Lung (tissue), 12 donors: ENCODE data around the gene GNAS-AS1. TPM values are rescaled to one million over a fixed set of nuclear protein-coding genes. Genes with fewer than 3 reads are reported as not detected.

Source experiments
- ATAC-seq: fragments of 200-7000 bp; cut with Tn5 transposase; one replicate; pipeline ENCODE4 v1.9.1; 2020; ENCODE audit warnings: moderate number of reproducible peaks; ENCODE audit not compliant: insufficient read depth, low FRiP score
- DNase-seq, 3 donors: peaks; one replicate each; pipeline ENCODE4 v3.0.0-alpha.2; 2013 to 2017
- H3K27ac ChIP-seq, 2 donors: one replicate each; pipeline ENCODE4 v1.5.1; 2013; ENCODE audit warnings: mild to moderate bottlenecking in 2 of 2, moderate library complexity in 2 of 2, control low read depth in 1 of 2, inconsistent platforms in 1 of 2, low read depth in 1 of 2, low read length in 1 of 2
- H3K27me3 ChIP-seq, 3 donors: one replicate each; pipeline ENCODE4 v1.5.1; 2013; ENCODE audit warnings: low read length in 2 of 3; ENCODE audit not compliant: control insufficient read depth in 3 of 3, insufficient read depth in 3 of 3
- H3K36me3 ChIP-seq, 4 donors: one replicate each; pipeline ENCODE4 v1.5.1; 2013; ENCODE audit warnings: low read length in 4 of 4, mild to moderate bottlenecking in 1 of 4, moderate library complexity in 1 of 4; ENCODE audit not compliant: control insufficient read depth in 4 of 4, insufficient read depth in 4 of 4
- H3K4me1 ChIP-seq, 5 donors: one replicate each; pipeline ENCODE4 v1.5.1; 2013; ENCODE audit warnings: low read length in 5 of 5, mild to moderate bottlenecking in 2 of 5, moderate library complexity in 1 of 5; ENCODE audit not compliant: control insufficient read depth in 5 of 5, insufficient read depth in 5 of 5
- H3K4me3 ChIP-seq: one replicate; pipeline ENCODE4 v1.5.1; 2013; ENCODE audit warnings: mild to moderate bottlenecking, control low read depth, moderate library complexity
- H3K9ac ChIP-seq, 2 donors: one replicate each; pipeline ENCODE4 v1.5.1; 2013; ENCODE audit warnings: low read length in 2 of 2, control low read depth in 1 of 2; ENCODE audit not compliant: insufficient read depth in 1 of 2
- H3K9me3 ChIP-seq, 4 donors: one replicate each; pipeline ENCODE4 v1.5.1; 2013; ENCODE audit warnings: low read length in 3 of 4, mild to moderate bottlenecking in 1 of 4, moderate library complexity in 1 of 4; ENCODE audit not compliant: control insufficient read depth in 4 of 4, insufficient read depth in 3 of 4
- WGBS, 2 donors: extraction: QIAGEN DNeasy Blood & Tissue Kit; methylation state at CpG; one replicate each; pipeline ENCODE4 v1.1.7; 2013; 5-methylcytosine and 5-hydroxymethylcytosine counted together
- polyA plus RNA-seq, 2 donors: library from polyadenylated mRNA; stranded (reverse); fragments of 200-250 nt; gene quantifications; one replicate each; pipeline ENCODE4 v1.2.1, GENCODE V29; 2013
- total RNA-seq, 2 donors: library from RNA; depleted of rRNA in 1 of 2; stranded (reverse); fragments of >200 nt in 1 of 2; gene quantifications; one replicate each; pipeline ENCODE4 v1.2.1, GENCODE V29; 2014 to 2021
- TF ChIP-seq, protein P1 (sequence below): IDR thresholded peaks from 2 replicates; pipeline ENCODE4 v1.5.1; 2012; ENCODE audit warnings: mild to moderate bottlenecking; ENCODE audit errors: control extremely low read depth, extremely low read depth
- donor health status: control.
- donor health status: control.
- donor health status: Bipolar disorder and iron deficiency.
- donor health status: healthy.
- donor health status: DM: yes; HTN: yes; CAD: no.

GNAS-AS1 gene
- total and polyA plus RNA-seq, 4 donors, result 0.07 to 1.9 (median 0.74) TPM

DNA sequence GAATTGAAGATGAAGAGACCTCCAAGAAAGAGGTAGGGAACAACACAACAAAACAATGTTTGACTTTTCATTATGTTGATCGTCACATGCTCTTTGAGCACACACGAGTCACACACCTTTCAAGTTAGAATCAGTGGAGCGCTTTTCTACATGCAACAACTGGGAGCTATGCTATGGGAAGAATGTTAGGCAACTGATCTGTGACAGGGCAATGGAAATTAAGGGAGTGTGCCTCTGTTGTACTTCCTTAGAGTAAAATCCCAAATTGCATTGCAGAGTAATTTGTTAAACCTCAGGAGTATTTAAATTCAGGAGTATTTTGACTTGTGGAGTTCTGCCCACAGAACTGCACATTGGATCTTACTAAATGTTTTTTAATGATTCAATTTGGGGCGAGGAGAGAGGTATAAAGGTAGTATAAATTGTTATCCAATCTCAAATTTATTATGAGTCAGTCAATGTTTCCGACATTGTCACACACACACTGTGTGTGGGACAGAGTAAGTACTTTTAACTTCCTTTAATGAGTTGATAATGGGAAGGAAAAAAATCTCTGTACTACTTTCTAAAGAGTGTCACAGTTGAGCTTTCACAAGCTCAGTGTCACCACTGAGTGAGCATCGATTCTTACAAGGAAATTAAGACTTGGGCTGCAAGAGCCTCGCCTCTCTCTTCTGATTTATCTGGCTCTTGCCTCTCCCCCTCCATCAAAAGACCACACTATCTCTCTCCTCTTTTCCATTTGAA lies 12.5 kb upstream of the GNAS-AS1 start:
- DNase-seq (no peak), ATAC-seq (no peak)
- H3K36me3 ChIP-seq, result no peaks in the 10 kb centered on the region
- H3K27me3 ChIP-seq, result peaks cover 0 to 12% (median 5%) of the 10 kb centered on the region in 3 donors
- H3K9me3 ChIP-seq, result no peaks in the 10 kb centered on the region
- TF ChIP-seq, protein P1, sequence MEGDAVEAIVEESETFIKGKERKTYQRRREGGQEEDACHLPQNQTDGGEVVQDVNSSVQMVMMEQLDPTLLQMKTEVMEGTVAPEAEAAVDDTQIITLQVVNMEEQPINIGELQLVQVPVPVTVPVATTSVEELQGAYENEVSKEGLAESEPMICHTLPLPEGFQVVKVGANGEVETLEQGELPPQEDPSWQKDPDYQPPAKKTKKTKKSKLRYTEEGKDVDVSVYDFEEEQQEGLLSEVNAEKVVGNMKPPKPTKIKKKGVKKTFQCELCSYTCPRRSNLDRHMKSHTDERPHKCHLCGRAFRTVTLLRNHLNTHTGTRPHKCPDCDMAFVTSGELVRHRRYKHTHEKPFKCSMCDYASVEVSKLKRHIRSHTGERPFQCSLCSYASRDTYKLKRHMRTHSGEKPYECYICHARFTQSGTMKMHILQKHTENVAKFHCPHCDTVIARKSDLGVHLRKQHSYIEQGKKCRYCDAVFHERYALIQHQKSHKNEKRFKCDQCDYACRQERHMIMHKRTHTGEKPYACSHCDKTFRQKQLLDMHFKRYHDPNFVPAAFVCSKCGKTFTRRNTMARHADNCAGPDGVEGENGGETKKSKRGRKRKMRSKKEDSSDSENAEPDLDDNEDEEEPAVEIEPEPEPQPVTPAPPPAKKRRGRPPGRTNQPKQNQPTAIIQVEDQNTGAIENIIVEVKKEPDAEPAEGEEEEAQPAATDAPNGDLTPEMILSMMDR, result no peak
- no peak overlapping the region for H3K4me3 ChIP-seq
- no peaks in the 10 kb centered on the region for H3K4me1 ChIP-seq
- no peak overlapping the region for H3K9ac ChIP-seq
- H3K27ac ChIP-seq, result no peak overlapping the region
- WGBS, 2 donors, result 79 to 83% methylated on average over 7 of the region's 7 CpGs

DNA sequence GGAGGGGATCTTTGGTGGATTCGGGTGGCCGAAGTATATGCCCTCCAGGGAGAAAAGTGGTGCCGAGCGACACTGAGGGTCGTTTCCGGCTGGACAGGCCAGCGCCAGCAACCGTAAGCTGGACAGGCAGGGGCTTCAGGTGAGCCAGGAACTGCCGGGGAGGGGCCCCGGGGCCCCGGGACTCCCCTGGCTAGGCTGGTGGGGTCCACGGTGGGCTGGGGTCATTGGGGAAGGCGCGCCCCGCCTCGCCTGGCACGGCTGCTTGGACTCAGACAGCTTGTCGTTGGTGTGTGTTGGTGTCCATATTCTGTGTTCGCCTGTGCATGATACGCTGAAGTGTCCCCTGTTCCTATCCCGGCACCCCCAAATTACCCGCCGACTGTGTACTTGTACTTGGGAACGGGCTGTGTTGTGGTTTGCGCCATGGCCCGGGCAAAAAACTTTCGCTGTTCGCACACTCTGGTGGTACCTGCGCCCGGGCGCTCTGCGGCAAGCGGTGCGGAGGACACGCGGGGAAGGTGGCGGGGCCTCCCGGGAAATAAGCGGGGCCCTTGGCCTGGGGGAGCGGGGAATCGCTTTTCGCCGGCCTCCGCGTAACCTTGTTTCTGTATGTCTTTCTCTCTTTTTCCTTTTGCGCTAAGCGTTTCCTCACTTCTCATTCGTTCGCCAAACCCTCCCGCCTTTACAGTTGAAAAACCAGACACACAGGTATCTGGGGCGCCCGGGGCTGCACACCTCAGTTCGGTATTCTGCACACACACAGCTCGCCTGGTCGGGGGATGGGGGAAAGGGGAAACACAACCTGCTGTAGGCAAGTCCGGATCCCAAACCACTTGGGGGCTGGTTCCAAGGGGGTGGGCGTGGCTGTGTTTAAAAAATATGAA lies 5.0 kb upstream of the GNAS-AS1 start:
- TF ChIP-seq, protein P1, result no peak
- Histone ChIP-seq H3K4me1 (peaks cover 0 to 13% (median 0%) of the 10 kb centered on the region in 5 donors), H3K36me3 (no peaks in the 10 kb centered on the region), H3K9me3 (no peaks in the 10 kb centered on the region), H3K9ac (no peak overlapping the region), H3K4me3 (no peak overlapping the region), H3K27me3 (peaks cover 0 to 54% (median 35%) of the 10 kb centered on the region in 3 donors), H3K27ac (no peak overlapping the region)
- DNase-seq (peak; percentile 60 to 77 (median 73)), ATAC-seq (no peak)
- 47 to 52% methylated on average over 51 to 57 of the region's 57 CpGs for WGBS, 2 donors

DNA sequence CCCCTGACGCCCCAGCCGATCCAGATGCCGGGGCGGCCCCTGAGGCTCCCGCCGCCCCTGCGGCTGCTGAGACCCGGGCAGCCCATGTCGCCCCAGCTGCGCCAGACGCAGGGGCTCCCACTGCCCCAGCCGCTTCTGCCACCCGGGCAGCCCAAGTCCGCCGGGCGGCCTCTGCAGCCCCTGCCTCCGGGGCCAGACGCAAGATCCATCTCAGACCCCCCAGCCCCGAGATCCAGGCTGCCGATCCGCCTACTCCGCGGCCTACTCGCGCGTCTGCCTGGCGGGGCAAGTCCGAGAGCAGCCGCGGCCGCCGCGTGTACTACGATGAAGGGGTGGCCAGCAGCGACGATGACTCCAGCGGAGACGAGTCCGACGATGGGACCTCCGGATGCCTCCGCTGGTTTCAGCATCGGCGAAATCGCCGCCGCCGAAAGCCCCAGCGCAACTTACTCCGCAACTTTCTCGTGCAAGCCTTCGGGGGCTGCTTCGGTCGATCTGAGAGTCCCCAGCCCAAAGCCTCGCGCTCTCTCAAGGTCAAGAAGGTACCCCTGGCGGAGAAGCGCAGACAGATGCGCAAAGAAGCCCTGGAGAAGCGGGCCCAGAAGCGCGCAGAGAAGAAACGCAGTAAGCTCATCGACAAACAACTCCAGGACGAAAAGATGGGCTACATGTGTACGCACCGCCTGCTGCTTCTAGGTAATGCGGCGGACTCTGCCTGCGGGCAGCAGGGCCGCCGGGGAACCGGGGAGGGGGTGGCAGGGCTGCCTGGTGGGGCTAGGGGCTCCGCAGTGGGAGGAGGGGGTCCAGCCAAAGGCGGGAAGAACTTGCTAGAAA lies 4.2 kb upstream of the GNAS-AS1 start:
- DNase-seq (no peak), ATAC-seq (no peak)
- TF ChIP-seq, protein P1, result no peak
- no peak overlapping the region for H3K27ac ChIP-seq
- no peak overlapping the region for H3K4me3 ChIP-seq
- H3K36me3 ChIP-seq, result no peaks in the 10 kb centered on the region
- H3K4me1 ChIP-seq, result peaks cover 0 to 15% (median 0%) of the 10 kb centered on the region in 5 donors
- WGBS, 2 donors, result 50 to 52% methylated on average over 68 to 75 of the region's 75 CpGs
- H3K9ac ChIP-seq, result no peak overlapping the region
- H3K9me3 ChIP-seq, result no peaks in the 10 kb centered on the region
- peaks cover 0 to 52% (median 31%) of the 10 kb centered on the region in 3 donors for H3K27me3 ChIP-seq
